ENCODE data around the gene SLC24A3. TPM values are rescaled to one million over a fixed set of nuclear protein-coding genes. Genes with fewer than 3 reads are reported as not detected.

The SLC24A3 gene
- total RNA-seq, 1 donor from 2014 or later: 0.96 TPM

GRCh38 chr20:19691125-19691524, 478.7 kb downstream of the SLC24A3 start:
- Mint-ChIP-seq H3K4me3 (ENCODE audit: low read depth) (no peak overlapping the region), H3K4me1 (ENCODE audit: low read depth) (peaks cover 7% of the 10 kb centered on the region), H3K9me3 (ENCODE audit: low read depth) (no peaks in the 10 kb centered on the region), H3K27me3 (no peaks in the 10 kb centered on the region), H3K36me3 (ENCODE audit: insufficient read depth) (no peaks in the 10 kb centered on the region), H3K27ac (peak overlapping the region; percentile 82)
- no peak for DNase-seq (ENCODE audit: low spot score, unreplicated experiment)
- TF ChIP-seq CTCF (IDR thresholded peaks at IDR 0.05; ENCODE audit: unreplicated experiment): no peak

- no peaks in the 10 kb centered on the region for H3K9me3 Mint-ChIP-seq (ENCODE audit: low read depth)
- no peaks in the 10 kb centered on the region for H3K27me3 Mint-ChIP-seq
- no peaks in the 10 kb centered on the region for H3K36me3 Mint-ChIP-seq (ENCODE audit: insufficient read depth)
- DNase-seq (ENCODE audit: low spot score, unreplicated experiment): no peak
- H3K4me1 Mint-ChIP-seq (ENCODE audit: low read depth): peaks cover 7% of the 10 kb centered on the region
- no peak overlapping the region for H3K4me3 Mint-ChIP-seq (ENCODE audit: low read depth)
- TF ChIP-seq CTCF (IDR thresholded peaks at IDR 0.05; ENCODE audit: unreplicated experiment): no peak
- no peak overlapping the region for H3K27ac Mint-ChIP-seq
Measured at GRCh38 chr20:19692100-19692499, 479.7 kb downstream of the SLC24A3 start.

GRCh38 chr20:19692685-19693119, 480.3 kb downstream of the SLC24A3 start:
- no peaks in the 10 kb centered on the region for H3K9me3 Mint-ChIP-seq (ENCODE audit: low read depth)
- H3K27me3 Mint-ChIP-seq: no peaks in the 10 kb centered on the region
- H3K36me3 Mint-ChIP-seq (ENCODE audit: insufficient read depth): no peaks in the 10 kb centered on the region
- H3K4me3 Mint-ChIP-seq (ENCODE audit: low read depth): no peak overlapping the region
- peaks cover 7% of the 10 kb centered on the region for H3K4me1 Mint-ChIP-seq (ENCODE audit: low read depth)
- peak overlapping the region; percentile 9 for H3K27ac Mint-ChIP-seq
- DNase-seq (ENCODE audit: low spot score, unreplicated experiment): peak; percentile 56
- peak; percentile 97 for TF ChIP-seq CTCF (IDR thresholded peaks at IDR 0.05; ENCODE audit: unreplicated experiment)

GRCh38 chr20:19693508-19693907, 481.1 kb downstream of the SLC24A3 start:
- Mint-ChIP-seq H3K27me3 (no peaks in the 10 kb centered on the region), H3K4me1 (ENCODE audit: low read depth) (peaks cover 7% of the 10 kb centered on the region), H3K9me3 (ENCODE audit: low read depth) (no peaks in the 10 kb centered on the region), H3K4me3 (ENCODE audit: low read depth) (no peak overlapping the region), H3K27ac (no peak overlapping the region), H3K36me3 (ENCODE audit: insufficient read depth) (no peaks in the 10 kb centered on the region)
- no peak for DNase-seq (ENCODE audit: low spot score, unreplicated experiment)
- TF ChIP-seq CTCF (IDR thresholded peaks at IDR 0.05; ENCODE audit: unreplicated experiment): no peak

- no peaks in the 10 kb centered on the region for H3K36me3 Mint-ChIP-seq (ENCODE audit: insufficient read depth)
- no peaks in the 10 kb centered on the region for H3K9me3 Mint-ChIP-seq (ENCODE audit: low read depth)
- no peak for TF ChIP-seq CTCF (IDR thresholded peaks at IDR 0.05; ENCODE audit: unreplicated experiment)
- no peak overlapping the region for H3K27ac Mint-ChIP-seq
- H3K4me3 Mint-ChIP-seq (ENCODE audit: low read depth): no peak overlapping the region
- no peaks in the 10 kb centered on the region for H3K27me3 Mint-ChIP-seq
- H3K4me1 Mint-ChIP-seq (ENCODE audit: low read depth): peaks cover 7% of the 10 kb centered on the region
- DNase-seq (ENCODE audit: low spot score, unreplicated experiment): no peak
Measured at GRCh38 chr20:19695081-19695480, 482.6 kb downstream of the SLC24A3 start.
